Adrenal gland (tissue), 12 donors: ENCODE results near the gene HLTF. TPM values are rescaled to one million over a fixed set of nuclear protein-coding genes. Genes with fewer than 3 reads are reported as not detected.

Source experiments
- DNase-seq, 7 donors: peaks; one replicate each; pipeline ENCODE4 v3.0.0-alpha.2; 2019 to 2020
- H3K27ac ChIP-seq, 5 donors: fragments of 200-600 bp; sonication (generic) in 4 of 5; 1 replicate in 3 of 5; 2 replicates in 2 of 5; pipeline versions ENCODE4 v1.5.1 to v1.8.0; 2016 to 2020; ENCODE audit warnings: mild to moderate bottlenecking in 1 of 5
- H3K27me3 ChIP-seq: fragments of 200-600 bp; 2 replicates; pipeline ENCODE4 v1.8.0; 2021
- H3K36me3 ChIP-seq, 2 donors: fragments of 200-600 bp; replicated peaks in 1 of 2; 1 replicate in 1 of 2; 2 replicates in 1 of 2; pipeline versions ENCODE4 v1.5.1 to v1.8.0; 2018 to 2022
- H3K4me1 ChIP-seq, 2 donors: fragments of 200-600 bp; replicated peaks in 1 of 2; 1 replicate in 1 of 2; 2 replicates in 1 of 2; pipeline versions ENCODE4 v1.5.1 to v1.8.0; 2018 to 2021
- H3K4me3 ChIP-seq, 4 donors: fragments of 200-600 bp; sonication (generic) in 3 of 4; one replicate each; pipeline ENCODE4 v1.5.1; 2016 to 2018
- H3K9me3 ChIP-seq, 3 donors: fragments of 200-600 bp; sonication (generic) in 1 of 3; replicated peaks in 1 of 3; 1 replicate in 2 of 3; 2 replicates in 1 of 3; pipeline versions ENCODE4 v1.5.1 to v1.8.0; 2016 to 2021
- CTCF ChIP-seq, 6 experiments: fragments of 450-650 bp in 4 of 6; fragments of 200-600 bp in 2 of 6; sonication (generic) in 1 of 6; IDR thresholded peaks; 1 replicate in 5 of 6; 2 replicates in 1 of 6; pipeline versions ENCODE4 v1.5.1 to v1.8.0; 2016 to 2021; ENCODE audit warnings: antibody characterized with exemption in 6 of 6, mild to moderate bottlenecking in 2 of 6, moderate library complexity in 1 of 6
- POLR2A ChIP-seq, 2 donors: fragments of 450-650 bp; IDR thresholded peaks; one replicate each; pipeline ENCODE4 v1.6.1; 2017; ENCODE audit warnings: antibody characterized with exemption in 2 of 2, mild to moderate bottlenecking in 2 of 2, moderate library complexity in 1 of 2
- WGBS, 4 donors: extraction: QIAGEN DNeasy Blood & Tissue Kit in 2 of 4; methylation state at CpG; one replicate each; pipeline versions ENCODE4 v1.1.5 to v1.1.7; 2013 to 2017; 5-methylcytosine and 5-hydroxymethylcytosine counted together
- intact Hi-C, 2 donors: fragments of 100-400 bp; cut with DNase I; formaldehyde crosslinking; loops; one replicate each; pipeline versions ENCODE4 v1.14.1 to v1.15.0; 2022 to 2023
- polyA plus RNA-seq, 3 donors: library from polyadenylated mRNA; stranded (reverse); fragments of 200-250 nt in 2 of 3; fragments of 350-450 nt in 1 of 3; fragmentation: Illumina TruSeq in 1 of 3; extraction: RNeasy Lipid Tissue Mini Kit (QIAGEN cat#74804) in 1 of 3; gene quantifications; one replicate each; pipeline ENCODE4 v1.2.3, GENCODE V29; 2013 to 2014
- total RNA-seq, 9 donors: library from RNA; depleted of rRNA in 4 of 9; stranded (reverse); fragments of >200 nt in 4 of 9; fragments of 120-200 nt in 1 of 9; fragmentation: NEBNext Ultra II Directional in 1 of 9; extraction: Animal tissue kit (Norgen Biotek cat#: 25700) in 1 of 9; gene quantifications; one replicate each; pipeline versions ENCODE4 v1.1.0 to v1.2.4, GENCODE V29; 2013 to 2023
- donor health status: healthy with polysubstance abuse.
- donor health status: Bipolar disorder and iron deficiency.
- donor health status: DM: yes; HTN: yes; CAD: no.
- donor health status: DM: no; HTN: no; CAD: no.
- donor health status: DM: no; HTN: no; CAD: no.
- donor health status: DM: yes; HTN: yes; CAD: no.

Gene HLTF
- total and polyA plus RNA-seq, 12 donors = 5.6 to 102 (median 46.7) TPM

- 89 to 96% (median 93%) methylated on average over 7 of the region's 7 CpGs for WGBS, 4 donors
- Histone ChIP-seq H3K36me3 (peaks cover 0 to 36% of the 10 kb centered on the region in 2 donors), H3K27ac (no peak overlapping the region)
Measured at GRCh38 chr3:149007567-149008257, 78.6 kb downstream of the HLTF start.

GRCh38 chr3:149005416-149005815 is 80.9 kb downstream of the HLTF start:
- TF ChIP-seq CTCF (IDR thresholded peaks at IDR 0.05) (no peak), POLR2A (IDR thresholded peaks at IDR 0.05) (no peak)
- H3K4me1 ChIP-seq = peaks cover 5 to 8% of the 10 kb centered on the region in 2 donors
- 80 to 91% (median 83%) methylated on average over 1 of the region's 1 CpG for WGBS, 4 donors
- DNase-seq = no peak
- no peaks in the 10 kb centered on the region for H3K9me3 ChIP-seq
- H3K27ac ChIP-seq = no peak overlapping the region
- H3K27me3 ChIP-seq = no peaks in the 10 kb centered on the region
- intact Hi-C loops = no loop called here
- peaks cover 0 to 13% of the 10 kb centered on the region in 2 donors for H3K36me3 ChIP-seq
- no peak overlapping the region for H3K4me3 ChIP-seq

More at GRCh38 chr3:149007567-149008257, 78.6 kb downstream of the HLTF start:
- intact Hi-C loops = no loop called here
- DNase-seq = no peak
- no peaks in the 10 kb centered on the region for H3K27me3 ChIP-seq
- no peak for TF ChIP-seq CTCF (IDR thresholded peaks at IDR 0.05)
- no peak for TF ChIP-seq POLR2A (IDR thresholded peaks at IDR 0.05)
- no peak overlapping the region for H3K4me3 ChIP-seq
- H3K9me3 ChIP-seq = no peaks in the 10 kb centered on the region
- peaks cover 5 to 8% of the 10 kb centered on the region in 2 donors for H3K4me1 ChIP-seq

- peaks cover 0 to 6% of the 10 kb centered on the region in 2 donors for H3K36me3 ChIP-seq
- WGBS, 4 donors = 44 to 62% (median 45%) methylated on average over 4 of the region's 4 CpGs
- intact Hi-C loops = no loop called here
Measured at GRCh38 chr3:149004622-149005021, 81.7 kb downstream of the HLTF start.

More at GRCh38 chr3:149004622-149005021, 81.7 kb downstream of the HLTF start:
- peak in 4 of 7 donors; percentile 30 to 45 (median 38) for DNase-seq
- H3K27ac ChIP-seq = peak overlapping the region in 2 of 5 donors; percentile 23 to 51
- H3K4me3 ChIP-seq = no peak overlapping the region
- TF ChIP-seq POLR2A (IDR thresholded peaks at IDR 0.05) (no peak), CTCF (IDR thresholded peaks at IDR 0.05) (no peak)
- peaks cover 5 to 8% of the 10 kb centered on the region in 2 donors for H3K4me1 ChIP-seq
- no peaks in the 10 kb centered on the region for H3K9me3 ChIP-seq
- H3K27me3 ChIP-seq = no peaks in the 10 kb centered on the region
